IMR-90 (cell line): ENCODE results near the gene ZC3H8.

Experiments
- MXI1 ChIP-seq: IDR thresholded peaks from 2 replicates; pipeline ENCODE4 v1.6.1; 2012; ENCODE audit warnings: low read depth, mild to moderate bottlenecking, low read length, moderate library complexity, borderline replicate concordance
- POLR2A ChIP-seq: IDR thresholded peaks from 2 replicates; pipeline ENCODE4 v1.6.1; 2012; ENCODE audit warnings: mild to moderate bottlenecking, low read depth, low read length
- TF ChIP-seq, protein P1 (sequence below): fragments of 150-350 bp; IDR thresholded peaks from 2 replicates; pipeline ENCODE4 v1.6.1; 2017; ENCODE audit warnings: mild to moderate bottlenecking, antibody characterized with exemption, low read length, low read depth

DNA sequence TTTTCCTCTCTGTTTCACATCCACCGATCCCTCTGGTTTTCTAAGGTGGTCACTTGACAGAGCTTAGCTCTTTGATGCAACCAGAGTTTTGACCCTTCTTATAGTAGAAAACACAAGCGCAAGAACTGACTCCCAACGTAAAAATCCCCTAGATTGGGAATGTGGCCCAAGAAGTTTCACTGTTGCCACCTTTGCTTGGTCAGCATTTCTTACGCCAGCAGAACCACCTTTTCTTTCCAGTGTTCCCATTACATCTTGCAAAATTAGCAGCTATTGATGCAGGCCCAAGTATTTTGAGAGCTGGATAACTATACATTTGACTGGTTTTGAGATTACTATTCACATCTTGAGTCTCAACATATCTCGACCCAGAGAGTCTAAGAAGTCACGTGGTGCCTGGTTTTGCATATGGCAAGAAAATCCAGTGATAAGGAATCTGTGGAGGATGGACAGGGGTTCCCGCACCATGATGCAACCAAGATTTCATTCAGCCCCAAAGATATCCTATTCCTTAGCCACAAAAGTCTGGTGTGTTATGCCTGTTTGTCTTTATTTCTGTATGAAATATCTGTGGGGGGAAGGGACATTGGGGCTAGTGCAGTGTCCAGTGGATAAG is 78.8 kb downstream of the ZC3H8 start:
- TF ChIP-seq MXI1, result no peak
- TF ChIP-seq POLR2A, result no peak
- TF ChIP-seq, protein P1, sequence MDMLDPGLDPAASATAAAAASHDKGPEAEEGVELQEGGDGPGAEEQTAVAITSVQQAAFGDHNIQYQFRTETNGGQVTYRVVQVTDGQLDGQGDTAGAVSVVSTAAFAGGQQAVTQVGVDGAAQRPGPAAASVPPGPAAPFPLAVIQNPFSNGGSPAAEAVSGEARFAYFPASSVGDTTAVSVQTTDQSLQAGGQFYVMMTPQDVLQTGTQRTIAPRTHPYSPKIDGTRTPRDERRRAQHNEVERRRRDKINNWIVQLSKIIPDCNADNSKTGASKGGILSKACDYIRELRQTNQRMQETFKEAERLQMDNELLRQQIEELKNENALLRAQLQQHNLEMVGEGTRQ, result no peak
